Stimulated activated CD8-positive, alpha-beta memory T cell treated with anti-CD3 and anti-CD28 coated beads, Interleukin-4, amount 100 ng/mL, for 24 hours (primary cell): ENCODE measurements around the gene ZNF511.
"Not testable (repeated sequence)": the region's sequence is repeated elsewhere in the genome, so short reads cannot be mapped to it uniquely, and the experiment has no call there.

Source experiments
- DNase-seq: peaks from one replicate; pipeline ENCODE4 v3.0.0-alpha.2; 2020; ENCODE audit warnings: low read depth

The ZNF511 gene

GRCh38 chr10:133308421-133309099, at the start of gene ZNF511, which contains the start of gene TUBGCP2:
TSS of gene ZNF511 (plus strand) at chr10:133308914. CDS start at chr10:133308944, 30 bp downstream.
TSS of gene TUBGCP2 (minus strand) at chr10:133308872. CDS start at chr10:133302941, 5,931 bp downstream.
- DNase-seq = peak; percentile 89

GRCh38 chr10:133259602-133259989, 49.1 kb upstream of the ZNF511 start:
- no peak for DNase-seq

GRCh38 chr10:133260895-133261725, 47.6 kb upstream of the ZNF511 start:
- DNase-seq = peak; percentile 59

GRCh38 chr10:133261726-133262325, 46.9 kb upstream of the ZNF511 start:
- DNase-seq = peak; percentile 79

- DNase-seq = no peak
Measured at GRCh38 chr10:133262696-133263095, 46.0 kb upstream of the ZNF511 start.

- DNase-seq = no peak
Measured at GRCh38 chr10:133263674-133264073, 45.0 kb upstream of the ZNF511 start.

- DNase-seq = no peak
Measured at GRCh38 chr10:133264461-133264860, 44.3 kb upstream of the ZNF511 start.

GRCh38 chr10:133265052-133265451, 43.7 kb upstream of the ZNF511 start:
- DNase-seq = not testable (repeated sequence)

GRCh38 chr10:133266056-133266795, 42.5 kb upstream of the ZNF511 start:
- DNase-seq = no peak

GRCh38 chr10:133267293-133267692, 41.4 kb upstream of the ZNF511 start:
- DNase-seq = no peak

GRCh38 chr10:133267829-133268228, 40.9 kb upstream of the ZNF511 start:
- no peak for DNase-seq

- no peak for DNase-seq
Measured at GRCh38 chr10:133268532-133268931, 40.2 kb upstream of the ZNF511 start.

- DNase-seq = no peak
Measured at GRCh38 chr10:133269367-133269766, 39.3 kb upstream of the ZNF511 start.

- DNase-seq = no peak
Measured at GRCh38 chr10:133270204-133270603, 38.5 kb upstream of the ZNF511 start.

- no peak for DNase-seq
Measured at GRCh38 chr10:133270773-133271297, 37.9 kb upstream of the ZNF511 start.

- DNase-seq = no peak
Measured at GRCh38 chr10:133271521-133272300, 37.0 kb upstream of the ZNF511 start.

- no peak for DNase-seq
Measured at GRCh38 chr10:133272301-133272963, 36.3 kb upstream of the ZNF511 start.

GRCh38 chr10:133272964-133273420, 35.7 kb upstream of the ZNF511 start:
- DNase-seq = no peak

GRCh38 chr10:133273534-133274143, 35.1 kb upstream of the ZNF511 start:
- no peak for DNase-seq
